Transverse colon (tissue), 4 donors: ENCODE data around the gene RPL39L.

Experiments used
- CTCF ChIP-seq, 5 experiments: fragments of 200-600 bp in 3 of 5; fragments of 450-650 bp in 2 of 5; sonication (generic) in 3 of 5; IDR thresholded peaks; 1 replicate in 2 of 5; 2 replicates in 3 of 5; pipeline ENCODE4 v1.5.1; 2016 to 2017; ENCODE audit warnings: antibody characterized with exemption in 5 of 5, inconsistent platforms in 3 of 5, mild to moderate bottlenecking in 2 of 5, moderate library complexity in 1 of 5
- POLR2A ChIP-seq: fragments of 450-650 bp; IDR thresholded peaks from one replicate; pipeline ENCODE4 v1.6.1; 2016; ENCODE audit warnings: antibody characterized with exemption, mild to moderate bottlenecking, moderate library complexity
- POLR2AphosphoS5 ChIP-seq, 3 donors: sonication (generic); formaldehyde crosslinking; IDR thresholded peaks; one replicate each; pipeline ENCODE4 v1.6.1; 2016; ENCODE audit warnings: antibody characterized with exemption in 3 of 3

- no peak for TF ChIP-seq POLR2AphosphoS5 (IDR thresholded peaks at IDR 0.05)
- TF ChIP-seq POLR2A = no peak
- TF ChIP-seq CTCF (IDR thresholded peaks at IDR 0.05) = no peak
These were observed 63.0 kb downstream of the RPL39L start for GRCh38 chr3:187076297-187076696.
